Measurements from ENCODE around the gene TOR3A. TPM values are rescaled to one million over a fixed set of nuclear protein-coding genes. Genes with fewer than 3 reads are reported as not detected.
A peak's percentile ranks its signal among the peaks of the same experiment; 100 is the strongest.

Gene TOR3A
- total RNA-seq, 1 experiment from 2014 or later = 70.8 TPM

GRCh38 chr1:179121159-179121938 is 39.5 kb downstream of the TOR3A start:
- Histone ChIP-seq H3K27ac (ENCODE audit: low read length) (0 out of 2 replicates have a peak overlapping the region, but pooled peaks have one; percentile 27), H3K9ac (ENCODE audit: low read length) (no peak overlapping the region), H3F3A (ENCODE audit: low read length, unreplicated experiment) (no peaks in the 10 kb centered on the region), H3K36me3 (ENCODE audit: low read depth, low read length) (peaks cover 43% of the 10 kb centered on the region), H3K79me2 (ENCODE audit: low read length) (peaks cover 35% of the 10 kb centered on the region), H2AFZ (ENCODE audit: low read length) (no peak overlapping the region), H3K4me1 (ENCODE audit: insufficient read depth, low read length) (peaks cover 23% of the 10 kb centered on the region), H3K27me3 (ENCODE audit: low read length) (no peaks in the 10 kb centered on the region), H3K9me3 (ENCODE audit: low read length) (no peaks in the 10 kb centered on the region), H3K9me2 (replicated peaks; ENCODE audit: low read length) (no peaks in the 10 kb centered on the region), H3K4me3 (ENCODE audit: low read length) (no peak overlapping the region), H3K4me2 (ENCODE audit: low read length) (no peak overlapping the region), H4K20me1 (ENCODE audit: low read length) (no peaks in the 10 kb centered on the region)
- ChIA-PET CTCF (interaction anchor here (0.6 to 2.0 kb wide), 3 partner anchors 40 to 172 kb away, joined by 4 to 11 read pairs (median 6); partner anchors contain the start of gene SOAT1), POLR2A (ENCODE audit: unreplicated experiment) (no interaction called here)
- peak; percentile 73 for TF ChIP-seq CTCF (conservative IDR thresholded peaks at IDR 0.05; ENCODE audit: low read depth, low read length)
- no peak for TF ChIP-seq EZH2phosphoT487 (IDR thresholded peaks at IDR 0.05; ENCODE audit: borderline replicate concordance, low read length)
- peak; percentile 68 for DNase-seq
- peak; percentile 12; the same call in 1 of the 2 replicates for ATAC-seq
- intact Hi-C loops (cut with micrococcal nuclease) = loop anchor here (1.0 to 2.0 kb wide), 2 partner anchors 43 to 73 kb away; no protein-coding TSS in a partner anchor
- no TSS peak for BruUV-seq (replicated peaks)

- H3K9me2 ChIP-seq (replicated peaks; ENCODE audit: low read length) = no peaks in the 10 kb centered on the region
- H3K9me3 ChIP-seq (ENCODE audit: low read length) = no peaks in the 10 kb centered on the region
- no peak overlapping the region for H2AFZ ChIP-seq (ENCODE audit: low read length)
- peak overlapping the region; percentile 86 for H3K27ac ChIP-seq (ENCODE audit: low read length)
- H3K4me3 ChIP-seq (ENCODE audit: low read length) = no peak overlapping the region
- peaks cover 20% of the 10 kb centered on the region for H3K36me3 ChIP-seq (ENCODE audit: low read depth, low read length)
- TF ChIP-seq EZH2 (IDR thresholded peaks at IDR 0.05; ENCODE audit: low read length, unreplicated experiment) (no peak), EZH2phosphoT487 (IDR thresholded peaks at IDR 0.05; ENCODE audit: borderline replicate concordance, low read length) (no peak), CTCF (conservative IDR thresholded peaks at IDR 0.05; ENCODE audit: low read depth, low read length) (no peak)
- no peaks in the 10 kb centered on the region for H3F3A ChIP-seq (ENCODE audit: low read length, unreplicated experiment)
- H3K4me1 ChIP-seq (ENCODE audit: insufficient read depth, low read length) = peaks cover 58% of the 10 kb centered on the region
- H3K27me3 ChIP-seq (ENCODE audit: low read length) = no peaks in the 10 kb centered on the region
- H3K79me2 ChIP-seq (ENCODE audit: low read length) = peaks cover 54% of the 10 kb centered on the region
- no peaks in the 10 kb centered on the region for H4K20me1 ChIP-seq (ENCODE audit: low read length)
- ATAC-seq (peak; percentile 83), DNase-seq (peak; percentile 89)
- intact Hi-C loops (cut with micrococcal nuclease) = loop anchor here (1.0 to 5.0 kb wide), 2 partner anchors 18 to 167 kb away; partner anchors contain the start of gene SOAT1
- H3K9ac ChIP-seq (ENCODE audit: low read length) = peak overlapping the region; percentile 31
- ChIA-PET POLR2A (ENCODE audit: unreplicated experiment) (no interaction called here), CTCF (no interaction called here)
- H3K4me2 ChIP-seq (ENCODE audit: low read length) = peak overlapping the region; percentile 56
- no TSS peak for BruUV-seq (replicated peaks)
Measured at GRCh38 chr1:179124873-179125272, 43.0 kb downstream of the TOR3A start.

All from PC-3 (cell line).